Neural progenitor cell (in vitro differentiated cells): ENCODE results near the gene BFSP2. TPM values are rescaled to one million over a fixed set of nuclear protein-coding genes. Genes with fewer than 3 reads are reported as not detected.

Experiments
- DNase-seq: peaks from one replicate; pipeline ENCODE4 v3.0.0-alpha.2; 2016; ENCODE audit warnings: low spot score
- H2AFZ ChIP-seq: fragments of 200-600 bp; sonication (generic); replicated peaks from 2 replicates; pipeline ENCODE4 v1.6.1; 2016; ENCODE audit warnings: antibody characterized with exemption
- H3F3A ChIP-seq: fragments of 200-600 bp; sonication (generic); 2 replicates; pipeline ENCODE4 v1.6.1; 2016; ENCODE audit warnings: antibody characterized with exemption, low read depth
- H3K27ac ChIP-seq: fragments of 200-600 bp; sonication (generic); 2 replicates; pipeline ENCODE4 v1.5.1; 2016; ENCODE audit warnings: mild to moderate bottlenecking
- H3K27me3 ChIP-seq: fragments of 200-600 bp; sonication (generic); 2 replicates; pipeline ENCODE4 v1.6.1; 2016; ENCODE audit warnings: mild to moderate bottlenecking, moderate library complexity
- H3K36me3 ChIP-seq: fragments of 200-600 bp; sonication (generic); 2 replicates; pipeline ENCODE4 v1.5.1; 2016
- H3K4me1 ChIP-seq: fragments of 200-600 bp; sonication (generic); 2 replicates; pipeline ENCODE4 v1.6.1; 2016; ENCODE audit warnings: mixed run types
- H3K4me2 ChIP-seq: fragments of 200-600 bp; sonication (generic); 2 replicates; pipeline ENCODE4 v1.6.1; 2016
- H3K4me3 ChIP-seq: fragments of 200-600 bp; sonication (generic); 2 replicates; pipeline ENCODE4 v1.5.1; 2016
- H3K79me2 ChIP-seq: fragments of 200-600 bp; sonication (generic); 2 replicates; pipeline ENCODE4 v1.6.1; 2016; ENCODE audit warnings: low read depth
- H3K9ac ChIP-seq: fragments of 200-600 bp; sonication (generic); 2 replicates; pipeline ENCODE4 v1.6.1; 2016
- H3K9me3 ChIP-seq: fragments of 200-600 bp; sonication (generic); 2 replicates; pipeline ENCODE4 v1.5.1; 2016; ENCODE audit warnings: low read depth
- H4K20me1 ChIP-seq: fragments of 200-600 bp; sonication (generic); 2 replicates; pipeline ENCODE4 v1.6.1; 2016; ENCODE audit warnings: low read depth
- H3K27ac Mint-ChIP-seq: 3 replicates; pipeline ENCODE4 v1.8.0; 2021; ENCODE audit warnings: mixed read lengths
- H3K27me3 Mint-ChIP-seq: 2 replicates; pipeline ENCODE4 v1.8.0; 2022; ENCODE audit warnings: low read depth, mild to moderate bottlenecking, inconsistent platforms, moderate library complexity, mixed read lengths; ENCODE audit not compliant: insufficient read depth
- H3K36me3 Mint-ChIP-seq: 3 replicates; pipeline ENCODE4 v1.8.0; 2021; ENCODE audit warnings: mixed read lengths
- H3K4me1 Mint-ChIP-seq: 3 replicates; pipeline ENCODE4 v1.8.0; 2021; ENCODE audit warnings: mixed read lengths
- H3K4me3 Mint-ChIP-seq: 3 replicates; pipeline ENCODE4 v1.8.0; 2021; ENCODE audit warnings: mild to moderate bottlenecking, moderate library complexity, mixed read lengths
- H3K9me3 Mint-ChIP-seq: 3 replicates; pipeline ENCODE4 v1.8.0; 2020; ENCODE audit warnings: mixed read lengths
- EZH2 ChIP-seq: fragments of 200-600 bp; sonication (generic); IDR thresholded peaks from 2 replicates; pipeline ENCODE4 v1.6.1; 2017; ENCODE audit warnings: antibody characterized with exemption, mild to moderate bottlenecking, moderate library complexity
- EZH2phosphoT487 ChIP-seq: fragments of 200-600 bp; sonication (generic); IDR thresholded peaks from 2 replicates; pipeline ENCODE4 v1.6.1; 2017; ENCODE audit warnings: antibody characterized with exemption
- total RNA-seq: library from RNA; depleted of rRNA; stranded (reverse); fragments of >200 nt; gene quantifications from 2 replicates; pipeline ENCODE4 v1.2.3, GENCODE V29; 2015; ENCODE audit warnings: low replicate concordance
- TF ChIP-seq, protein P1 (sequence below): fragments of 200-600 bp; sonication (generic); IDR thresholded peaks from 2 replicates; pipeline ENCODE4 v1.5.1; 2017; ENCODE audit warnings: antibody characterized with exemption, mild to moderate bottlenecking

Gene BFSP2
- total RNA-seq, 1 donor from 2014 or later = not detected

DNA sequence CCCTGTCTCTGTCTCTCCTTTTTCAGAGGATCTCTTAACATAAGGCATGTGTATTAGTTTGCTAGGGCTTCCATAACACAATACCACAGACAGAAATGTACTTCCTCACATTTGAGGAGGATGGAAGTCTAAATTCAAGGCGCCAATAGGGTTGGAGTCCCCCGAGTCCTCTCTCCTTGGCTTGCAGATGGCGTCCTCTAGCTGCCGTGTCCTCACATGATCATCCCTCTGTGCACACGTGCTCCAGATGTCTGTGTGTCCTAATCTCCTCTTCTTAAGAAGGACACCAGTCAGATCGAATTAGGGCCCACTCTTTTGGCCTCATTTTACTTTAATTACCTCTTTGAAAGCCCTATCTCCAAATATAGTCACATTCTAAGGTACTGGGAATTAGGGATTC, 23.0 kb upstream of the BFSP2 start:
- H3K4me1 ChIP-seq = peaks cover 23% of the 10 kb centered on the region
- no peak overlapping the region for H3K4me3 ChIP-seq
- H3K9me3 ChIP-seq = no peaks in the 10 kb centered on the region
- H4K20me1 ChIP-seq = no peaks in the 10 kb centered on the region
- H3K27me3 Mint-ChIP-seq = peaks cover 4% of the 10 kb centered on the region
- H3K27me3 ChIP-seq = no peaks in the 10 kb centered on the region
- TF ChIP-seq EZH2 (no peak), EZH2phosphoT487 (no peak)
- TF ChIP-seq, protein P1, sequence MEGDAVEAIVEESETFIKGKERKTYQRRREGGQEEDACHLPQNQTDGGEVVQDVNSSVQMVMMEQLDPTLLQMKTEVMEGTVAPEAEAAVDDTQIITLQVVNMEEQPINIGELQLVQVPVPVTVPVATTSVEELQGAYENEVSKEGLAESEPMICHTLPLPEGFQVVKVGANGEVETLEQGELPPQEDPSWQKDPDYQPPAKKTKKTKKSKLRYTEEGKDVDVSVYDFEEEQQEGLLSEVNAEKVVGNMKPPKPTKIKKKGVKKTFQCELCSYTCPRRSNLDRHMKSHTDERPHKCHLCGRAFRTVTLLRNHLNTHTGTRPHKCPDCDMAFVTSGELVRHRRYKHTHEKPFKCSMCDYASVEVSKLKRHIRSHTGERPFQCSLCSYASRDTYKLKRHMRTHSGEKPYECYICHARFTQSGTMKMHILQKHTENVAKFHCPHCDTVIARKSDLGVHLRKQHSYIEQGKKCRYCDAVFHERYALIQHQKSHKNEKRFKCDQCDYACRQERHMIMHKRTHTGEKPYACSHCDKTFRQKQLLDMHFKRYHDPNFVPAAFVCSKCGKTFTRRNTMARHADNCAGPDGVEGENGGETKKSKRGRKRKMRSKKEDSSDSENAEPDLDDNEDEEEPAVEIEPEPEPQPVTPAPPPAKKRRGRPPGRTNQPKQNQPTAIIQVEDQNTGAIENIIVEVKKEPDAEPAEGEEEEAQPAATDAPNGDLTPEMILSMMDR = peak; percentile 7
- no peak overlapping the region for H3K9ac ChIP-seq
- no peak overlapping the region for H3K4me3 Mint-ChIP-seq
- no peak overlapping the region for H3K4me2 ChIP-seq
- H3K79me2 ChIP-seq = no peaks in the 10 kb centered on the region
- H3F3A ChIP-seq = peaks cover 25% of the 10 kb centered on the region
- peaks cover 2% of the 10 kb centered on the region for H3K36me3 Mint-ChIP-seq
- H3K36me3 ChIP-seq = no peaks in the 10 kb centered on the region
- peaks cover 29% of the 10 kb centered on the region for H3K4me1 Mint-ChIP-seq
- no peaks in the 10 kb centered on the region for H3K9me3 Mint-ChIP-seq
- no peak overlapping the region for H2AFZ ChIP-seq
- DNase-seq = no peak
- no peak overlapping the region for H3K27ac ChIP-seq
- no peak overlapping the region for H3K27ac Mint-ChIP-seq

DNA sequence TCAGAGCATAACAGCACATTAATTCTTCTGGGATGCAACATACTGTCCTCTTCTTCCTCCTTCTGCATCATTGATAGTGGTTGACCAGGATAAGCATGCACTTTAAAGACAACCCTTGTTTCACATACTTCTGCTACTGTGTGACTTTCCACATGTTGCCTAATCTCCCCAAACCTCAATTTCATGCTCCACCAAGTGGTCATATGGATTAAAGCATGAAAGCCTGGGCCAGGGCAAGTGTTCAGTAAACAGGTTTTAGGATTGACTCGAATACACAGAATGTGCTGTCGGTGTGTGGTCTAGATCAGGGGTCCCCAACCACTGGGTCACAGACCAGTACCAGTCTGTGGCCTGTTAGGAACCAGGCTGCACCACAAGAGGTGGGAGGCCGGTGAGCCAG, 22.5 kb upstream of the BFSP2 start:
- no peak overlapping the region for H3K27ac Mint-ChIP-seq
- H3K4me2 ChIP-seq = no peak overlapping the region
- H3K27ac ChIP-seq = no peak overlapping the region
- H4K20me1 ChIP-seq = no peaks in the 10 kb centered on the region
- no peaks in the 10 kb centered on the region for H3K79me2 ChIP-seq
- peaks cover 29% of the 10 kb centered on the region for H3K4me1 Mint-ChIP-seq
- TF ChIP-seq EZH2phosphoT487 = no peak
- TF ChIP-seq, protein P1 = peak; percentile 49
- TF ChIP-seq EZH2 = no peak
- peak; percentile 49 for DNase-seq
- H2AFZ ChIP-seq = no peak overlapping the region
- no peaks in the 10 kb centered on the region for H3K27me3 ChIP-seq
- peaks cover 5% of the 10 kb centered on the region for H3K36me3 Mint-ChIP-seq
- H3K4me3 Mint-ChIP-seq = no peak overlapping the region
- no peaks in the 10 kb centered on the region for H3K9me3 Mint-ChIP-seq
- no peak overlapping the region for H3K4me3 ChIP-seq
- H3K27me3 Mint-ChIP-seq = peaks cover 4% of the 10 kb centered on the region
- H3K9me3 ChIP-seq = no peaks in the 10 kb centered on the region
- H3K4me1 ChIP-seq = peaks cover 23% of the 10 kb centered on the region
- H3F3A ChIP-seq = peaks cover 25% of the 10 kb centered on the region
- no peak overlapping the region for H3K9ac ChIP-seq
- no peaks in the 10 kb centered on the region for H3K36me3 ChIP-seq

DNA sequence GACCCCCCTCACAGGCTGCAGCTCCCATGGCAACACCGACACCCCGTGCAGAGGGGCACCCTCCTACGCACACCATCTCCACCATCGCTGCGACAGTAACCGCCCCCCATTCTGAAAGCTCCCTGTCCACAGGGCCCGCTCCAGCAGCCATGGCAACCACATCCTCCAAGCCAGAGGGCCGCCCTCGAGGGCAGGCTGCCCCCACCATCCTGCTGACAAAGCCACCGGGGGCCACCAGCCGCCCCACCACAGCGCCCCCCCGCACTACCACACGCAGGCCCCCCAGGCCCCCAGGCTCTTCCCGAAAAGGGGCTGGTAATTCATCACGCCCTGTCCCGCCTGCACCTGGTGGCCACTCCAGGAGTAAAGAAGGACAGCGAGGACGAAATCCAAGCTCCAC, 19.9 kb upstream of the BFSP2 start:
- Histone ChIP-seq H3K27ac (no peak overlapping the region), H3K4me2 (no peak overlapping the region), H3K9me3 (no peaks in the 10 kb centered on the region), H3K79me2 (no peaks in the 10 kb centered on the region), H3K27me3 (no peaks in the 10 kb centered on the region), H3K9ac (no peak overlapping the region), H3K4me3 (no peak overlapping the region), H2AFZ (no peak overlapping the region), H4K20me1 (no peaks in the 10 kb centered on the region), H3F3A (peaks cover 14% of the 10 kb centered on the region), H3K4me1 (peaks cover 16% of the 10 kb centered on the region), H3K36me3 (no peaks in the 10 kb centered on the region)
- peaks cover 20% of the 10 kb centered on the region for H3K4me1 Mint-ChIP-seq
- H3K36me3 Mint-ChIP-seq = peaks cover 5% of the 10 kb centered on the region
- H3K9me3 Mint-ChIP-seq = no peaks in the 10 kb centered on the region
- H3K27me3 Mint-ChIP-seq = peaks cover 7% of the 10 kb centered on the region
- no peak overlapping the region for H3K4me3 Mint-ChIP-seq
- DNase-seq = no peak
- no peak overlapping the region for H3K27ac Mint-ChIP-seq
- TF ChIP-seq EZH2 = no peak
- TF ChIP-seq, protein P1 = no peak
- no peak for TF ChIP-seq EZH2phosphoT487
